GM12878 (cell line): ENCODE measurements around the gene APBA1. TPM values are rescaled to one million over a fixed set of nuclear protein-coding genes. Genes with fewer than 3 reads are reported as not detected.

Source experiments
- ATAC-seq: fragments of 200-7000 bp; cut with Tn5 transposase; 3 replicates; pipeline ENCODE4 v1.9.1; 2020; ENCODE audit warnings: mild to moderate bottlenecking, moderate library complexity
- BruUV-seq: library from RNA; stranded (reverse); fragments of 400-500 nt; replicated peaks from 2 replicates; lab custom pipeline; 2021; lab: Mats Ljungman, UMichigan
- CTCF ChIA-PET: fragments of 300-600 bp; sonication (Branson Sonifier 250); formaldehyde crosslinking; extraction: SDS; loops from one replicate; lab custom pipeline; 2021; ENCODE audit warnings: inconsistent platforms; lab: Yijun Ruan, JAX
- POLR2A ChIA-PET: fragments of 350-600 bp; formaldehyde crosslinking; extraction: SDS; loops from one replicate; lab custom pipeline; 2021; ENCODE audit warnings: inconsistent platforms; lab: Charles Lee
- RAD21 ChIA-PET: fragments of 300-600 bp; sonication (Branson Sonifier 250); formaldehyde crosslinking; loops from one replicate; lab custom pipeline; 2023; ENCODE audit warnings: antibody characterized with exemption; ENCODE audit not compliant: unreplicated experiment; lab: Charles Lee
- SMC1A ChIA-PET: fragments of 300-600 bp; sonication (Branson Sonifier 250); formaldehyde crosslinking; loops from one replicate; lab custom pipeline; 2023; ENCODE audit not compliant: unreplicated experiment, uncharacterized antibody; lab: Charles Lee
- DNase-seq: peaks from one replicate; pipeline ENCODE4 v3.0.0-alpha.2; 2011; ENCODE audit warnings: low read depth, low spot score
- FAIRE-seq: peaks from 3 replicates; lab custom pipeline; 2011; peaks lifted over from hg19 to GRCh38; lab: Jason Lieb, UNC
- H2AFZ ChIP-seq: 2 replicates; pipeline ENCODE4 v1.6.0; 2011; ENCODE audit warnings: low read depth, low read length, control low read depth; ENCODE audit not compliant: control insufficient read depth
- H3K27ac ChIP-seq: 2 replicates; pipeline ENCODE4 v1.5.1; 2011; ENCODE audit warnings: control low read depth; ENCODE audit not compliant: control insufficient read depth, insufficient read depth
- H3K27me3 ChIP-seq, 2 experiments: replicated peaks in 1 of 2; 2 replicates each; pipeline versions ENCODE4 v1.6.0 to v1.6.1; 2011; ENCODE audit warnings: low read length in 1 of 2; ENCODE audit not compliant: control insufficient read depth in 2 of 2, insufficient read depth in 2 of 2
- H3K36me3 ChIP-seq, 2 experiments: 2 replicates each; pipeline ENCODE4 v1.5.1; 2011; ENCODE audit warnings: low read length in 1 of 2; ENCODE audit not compliant: control insufficient read depth in 2 of 2, insufficient read depth in 2 of 2
- H3K4me1 ChIP-seq: 2 replicates; pipeline ENCODE4 v1.6.1; 2011; ENCODE audit warnings: mild to moderate bottlenecking, low read length, moderate library complexity, mixed read lengths; ENCODE audit not compliant: control insufficient read depth, insufficient read depth
- H3K4me2 ChIP-seq: 2 replicates; pipeline ENCODE4 v1.6.0; 2011; ENCODE audit warnings: control low read depth; ENCODE audit not compliant: control insufficient read depth, insufficient read depth
- H3K4me3 ChIP-seq: fragments of 200-600 bp; sonication (generic); 2 replicates; pipeline ENCODE4 v1.5.1; 2016
- H3K79me2 ChIP-seq: 2 replicates; pipeline ENCODE4 v1.6.0; 2011; ENCODE audit warnings: low read length; ENCODE audit not compliant: control insufficient read depth, insufficient read depth
- H3K9ac ChIP-seq: 2 replicates; pipeline ENCODE4 v1.8.0; 2011; ENCODE audit warnings: low read length, control low read depth, mixed read lengths; ENCODE audit not compliant: control insufficient read depth, insufficient read depth
- H3K9me3 ChIP-seq: replicated peaks from 3 replicates; pipeline ENCODE4 v1.5.1; 2011; ENCODE audit warnings: mild to moderate bottlenecking, low read length; ENCODE audit not compliant: control insufficient read depth, insufficient read depth
- H4K20me1 ChIP-seq: 2 replicates; pipeline ENCODE4 v1.6.0; 2011; ENCODE audit not compliant: control insufficient read depth, insufficient read depth
- DPF2 ChIP-seq: fragments of 450-650 bp; IDR thresholded peaks from 2 replicates; pipeline ENCODE4 v1.6.1; 2017; ENCODE audit warnings: mild to moderate bottlenecking
- IKZF1 ChIP-seq: fragments of 450-650 bp; conservative IDR thresholded peaks from 2 replicates; pipeline ENCODE4 v1.6.1; 2017; ENCODE audit warnings: antibody characterized with exemption, mild to moderate bottlenecking
- IRF4 ChIP-seq: IDR thresholded peaks from 2 replicates; pipeline ENCODE4 v1.6.1; 2011; ENCODE audit warnings: low read depth, low read length
- MTA2 ChIP-seq: fragments of 450-650 bp; IDR thresholded peaks from 2 replicates; pipeline ENCODE4 v1.6.1; 2016; ENCODE audit warnings: low read depth, mild to moderate bottlenecking, moderate library complexity
- ZNF217 ChIP-seq: fragments of 450-650 bp; IDR thresholded peaks from 2 replicates; pipeline ENCODE4 v1.6.1; 2017; ENCODE audit warnings: antibody characterized with exemption, mild to moderate bottlenecking
- WGBS: methylation state at CpG from one replicate; pipeline ENCODE4 v1.1.6; 2016; ENCODE audit warnings: low lambda C conversion rate; ENCODE audit not compliant: insufficient replicate concordance, insufficient coverage; ENCODE audit errors: missing lambda C conversion rate; 5-methylcytosine and 5-hydroxymethylcytosine counted together
- in situ Hi-C: fragments of 300-500 bp; cut with MboI; formaldehyde crosslinking; loops from 9 replicates; pipeline ENCODE4 v1.14.3; 2018; ENCODE audit warnings: mixed read lengths
- intact Hi-C: fragments of 100-400 bp; cut with micrococcal nuclease; formaldehyde crosslinking; loops from one replicate; pipeline ENCODE4 v1.14.2; 2022; ENCODE audit not compliant: unreplicated experiment
- polyA plus RNA-seq, 11 experiments: library from polyadenylated mRNA; depleted of rRNA in 4 of 11; unstranded in 6 of 11; stranded (reverse) in 5 of 11; fragments of >200 nt; fragmentation: Nextera tagmentation in 4 of 11; fragmentation: Illumina TruSeq in 1 of 11; extraction: Ambion mirVana in 4 of 11; extraction: Trizol in 1 of 11; gene quantifications; 1 replicate in 1 of 11; 2 replicates in 10 of 11; pipeline versions ENCODE4 v1.2.1 to v1.2.3, GENCODE V29; 2011 to 2016; ENCODE audit warnings: inconsistent platforms in 2 of 11, missing spikeins in 2 of 11, low read depth in 1 of 11
- total RNA-seq, 4 experiments: library from RNA; depleted of rRNA in 3 of 4; stranded (reverse); fragments of >200 nt in 3 of 4; fragmentation: Illumina TruSeq in 1 of 4; extraction: Trizol in 1 of 4; gene quantifications; 2 replicates each; pipeline versions ENCODE4 v1.2.1 to v1.2.3, GENCODE V29; 2013 to 2021
- TF ChIP-seq, protein P1 (sequence below): fragments of 150-350 bp; IDR thresholded peaks from 2 replicates; pipeline ENCODE4 v1.6.1; 2014; ENCODE audit warnings: mild to moderate bottlenecking, low read depth, low read length
- TF ChIP-seq, protein P2 (sequence below): fragments of 450-650 bp; IDR thresholded peaks from 2 replicates; pipeline ENCODE4 v1.6.1; 2018; ENCODE audit warnings: mild to moderate bottlenecking, low read depth, moderate library complexity; ENCODE audit not compliant: partially characterized antibody

APBA1 gene
- total and polyA plus RNA-seq, 10 of the 15 experiments (the other 5 are each of a cell fraction or from before 2014, with no cell fraction given) = 0.01 to 1.3 (median 0.05) TPM; not detected in 7

DNA sequence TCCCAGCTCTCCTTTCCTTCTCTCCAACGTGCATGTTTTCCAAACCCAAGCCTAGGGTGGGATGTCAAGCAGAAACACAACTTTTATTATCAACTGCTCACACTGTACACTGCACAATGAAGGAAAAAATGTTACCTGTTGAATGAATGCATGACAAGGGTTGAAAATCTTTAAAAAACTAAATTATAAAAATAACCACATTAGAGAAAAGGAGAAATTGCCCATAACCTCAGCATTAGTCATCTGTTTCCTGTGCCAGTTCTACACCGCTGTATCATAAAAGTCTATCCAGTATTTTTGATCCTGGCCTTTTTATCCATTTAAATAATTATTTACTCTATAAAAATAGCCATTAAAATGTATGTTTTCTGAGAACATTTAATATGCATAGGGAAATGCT, 101.1 kb downstream of the APBA1 start:
- H4K20me1 ChIP-seq = no peaks in the 10 kb centered on the region
- 0% methylated on average over 2 of the region's 2 CpGs for WGBS
- ChIA-PET RAD21 (no interaction called here), POLR2A (no interaction called here), CTCF (no interaction called here), SMC1A (interaction anchor here (1.0 kb wide), 1 partner anchor 11 kb away, joined by 3 read pairs; no protein-coding TSS in a partner anchor)
- H3K27me3 ChIP-seq = no peaks in the 10 kb centered on the region
- FAIRE-seq (no peak), ATAC-seq (no peak), DNase-seq (no peak)
- no peak for TF ChIP-seq ZNF217
- TF ChIP-seq IRF4 = no peak
- TF ChIP-seq, protein P1, sequence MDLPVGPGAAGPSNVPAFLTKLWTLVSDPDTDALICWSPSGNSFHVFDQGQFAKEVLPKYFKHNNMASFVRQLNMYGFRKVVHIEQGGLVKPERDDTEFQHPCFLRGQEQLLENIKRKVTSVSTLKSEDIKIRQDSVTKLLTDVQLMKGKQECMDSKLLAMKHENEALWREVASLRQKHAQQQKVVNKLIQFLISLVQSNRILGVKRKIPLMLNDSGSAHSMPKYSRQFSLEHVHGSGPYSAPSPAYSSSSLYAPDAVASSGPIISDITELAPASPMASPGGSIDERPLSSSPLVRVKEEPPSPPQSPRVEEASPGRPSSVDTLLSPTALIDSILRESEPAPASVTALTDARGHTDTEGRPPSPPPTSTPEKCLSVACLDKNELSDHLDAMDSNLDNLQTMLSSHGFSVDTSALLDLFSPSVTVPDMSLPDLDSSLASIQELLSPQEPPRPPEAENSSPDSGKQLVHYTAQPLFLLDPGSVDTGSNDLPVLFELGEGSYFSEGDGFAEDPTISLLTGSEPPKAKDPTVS = no peak
- no peak for TF ChIP-seq MTA2
- no peak for TF ChIP-seq IKZF1
- TF ChIP-seq DPF2 = no peak
- TF ChIP-seq, protein P2, sequence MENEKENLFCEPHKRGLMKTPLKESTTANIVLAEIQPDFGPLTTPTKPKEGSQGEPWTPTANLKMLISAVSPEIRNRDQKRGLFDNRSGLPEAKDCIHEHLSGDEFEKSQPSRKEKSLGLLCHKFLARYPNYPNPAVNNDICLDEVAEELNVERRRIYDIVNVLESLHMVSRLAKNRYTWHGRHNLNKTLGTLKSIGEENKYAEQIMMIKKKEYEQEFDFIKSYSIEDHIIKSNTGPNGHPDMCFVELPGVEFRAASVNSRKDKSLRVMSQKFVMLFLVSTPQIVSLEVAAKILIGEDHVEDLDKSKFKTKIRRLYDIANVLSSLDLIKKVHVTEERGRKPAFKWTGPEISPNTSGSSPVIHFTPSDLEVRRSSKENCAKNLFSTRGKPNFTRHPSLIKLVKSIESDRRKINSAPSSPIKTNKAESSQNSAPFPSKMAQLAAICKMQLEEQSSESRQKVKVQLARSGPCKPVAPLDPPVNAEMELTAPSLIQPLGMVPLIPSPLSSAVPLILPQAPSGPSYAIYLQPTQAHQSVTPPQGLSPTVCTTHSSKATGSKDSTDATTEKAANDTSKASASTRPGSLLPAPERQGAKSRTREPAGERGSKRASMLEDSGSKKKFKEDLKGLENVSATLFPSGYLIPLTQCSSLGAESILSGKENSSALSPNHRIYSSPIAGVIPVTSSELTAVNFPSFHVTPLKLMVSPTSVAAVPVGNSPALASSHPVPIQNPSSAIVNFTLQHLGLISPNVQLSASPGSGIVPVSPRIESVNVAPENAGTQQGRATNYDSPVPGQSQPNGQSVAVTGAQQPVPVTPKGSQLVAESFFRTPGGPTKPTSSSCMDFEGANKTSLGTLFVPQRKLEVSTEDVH = no peak
- no peaks in the 10 kb centered on the region for H3K4me1 ChIP-seq
- no peaks in the 10 kb centered on the region for H3K79me2 ChIP-seq
- no peak overlapping the region for H3K27ac ChIP-seq
- no TSS peak for BruUV-seq
- H3K4me2 ChIP-seq = no peak overlapping the region
- intact Hi-C loops (no loop called here), in situ Hi-C loops (no loop called here)
- no peaks in the 10 kb centered on the region for H3K9me3 ChIP-seq
- H3K4me3 ChIP-seq = no peak overlapping the region
- no peaks in the 10 kb centered on the region for H3K36me3 ChIP-seq
- no peak overlapping the region for H2AFZ ChIP-seq
- no peak overlapping the region for H3K9ac ChIP-seq
